ENCODE results near the gene RARS2.

RARS2 gene

DNA sequence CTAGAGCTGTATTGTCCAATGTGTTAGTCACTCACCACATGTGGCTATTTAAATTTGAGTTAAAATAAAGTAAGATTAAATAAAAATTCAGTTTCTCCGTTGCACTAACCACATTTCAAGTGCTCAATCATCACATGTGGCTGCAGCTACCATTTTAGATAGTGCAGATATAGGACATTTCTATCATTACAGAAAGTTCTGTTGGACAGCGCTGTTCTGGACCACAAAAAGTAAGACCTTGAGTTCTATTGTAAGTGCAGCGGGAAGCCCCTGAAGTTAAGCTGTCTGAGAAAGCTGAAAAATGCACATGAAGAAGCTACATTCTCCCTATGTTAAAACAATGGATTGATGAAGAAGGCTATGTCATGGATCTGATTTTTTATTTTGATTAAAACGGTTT is 1.2 kb upstream of the RARS2 start:
- intact Hi-C loops (cut with micrococcal nuclease) = loop anchor here (2.0 to 10.0 kb wide), 3 partner anchors 108 to 436 kb away; partner anchors contain the start of genes SLC35A1 and ZNF292
- Mint-ChIP-seq H3K4me3 (peak overlapping the region; percentile 86), H3K36me3 (ENCODE audit: low read depth) (peaks cover 27% of the 10 kb centered on the region), H3K9me3 (no peaks in the 10 kb centered on the region), H3K27ac (peak overlapping the region; percentile 90), H3K27me3 (no peaks in the 10 kb centered on the region), H3K4me1 (ENCODE audit: low read depth) (peaks cover 32% of the 10 kb centered on the region)

- H3K27ac Mint-ChIP-seq = peak overlapping the region; percentile 90
- H3K4me3 Mint-ChIP-seq = peak overlapping the region; percentile 86
- no peaks in the 10 kb centered on the region for H3K9me3 Mint-ChIP-seq
- H3K27me3 Mint-ChIP-seq = no peaks in the 10 kb centered on the region
- intact Hi-C loops (cut with micrococcal nuclease) = loop anchor here (2.0 to 10.0 kb wide), 3 partner anchors 108 to 436 kb away; partner anchors contain the start of genes SLC35A1 and ZNF292
- peaks cover 21% of the 10 kb centered on the region for H3K36me3 Mint-ChIP-seq (ENCODE audit: low read depth)
- peaks cover 37% of the 10 kb centered on the region for H3K4me1 Mint-ChIP-seq (ENCODE audit: low read depth)
Measured at GRCh38 chr6:87590417-87590880, 662 bp upstream of the RARS2 start.

DNA sequence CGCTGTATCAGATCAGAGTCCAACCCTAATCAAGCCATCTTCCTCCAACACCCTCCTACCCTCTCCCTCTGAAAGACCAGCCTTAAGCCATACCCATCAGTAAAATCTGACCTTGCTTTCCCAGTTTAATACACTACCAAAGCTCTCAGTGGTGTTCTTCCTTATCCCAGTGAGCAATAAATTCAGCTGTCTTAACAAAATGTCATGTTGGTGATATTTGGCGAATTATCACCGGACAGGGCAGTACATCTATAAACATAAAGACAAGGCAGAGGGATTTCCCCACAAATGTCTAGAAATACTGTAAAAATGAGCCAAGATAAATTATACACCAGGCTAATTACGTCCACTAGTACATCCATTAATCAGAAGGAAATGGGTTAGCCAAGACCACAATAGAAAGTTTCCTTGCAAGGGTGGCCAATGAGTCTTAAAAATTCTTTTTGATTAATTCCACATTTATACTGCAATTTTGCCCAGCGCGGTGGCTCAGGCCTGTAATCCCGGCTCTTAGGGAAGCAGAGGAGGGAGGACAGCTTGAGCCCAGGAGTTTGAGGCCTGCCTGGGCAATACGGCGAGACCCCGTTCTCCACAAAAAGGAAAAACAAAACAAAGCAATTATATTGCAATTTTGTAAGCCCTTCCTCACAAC is 905 bp downstream of the RARS2 start:
- peak overlapping the region; percentile 86 for H3K4me3 Mint-ChIP-seq
- H3K36me3 Mint-ChIP-seq (ENCODE audit: low read depth) = peaks cover 17% of the 10 kb centered on the region
- peak overlapping the region; percentile 90 for H3K27ac Mint-ChIP-seq
- intact Hi-C loops (cut with micrococcal nuclease) = no loop called here
- no peaks in the 10 kb centered on the region for H3K27me3 Mint-ChIP-seq
- H3K9me3 Mint-ChIP-seq = no peaks in the 10 kb centered on the region
- H3K4me1 Mint-ChIP-seq (ENCODE audit: low read depth) = peaks cover 37% of the 10 kb centered on the region

DNA sequence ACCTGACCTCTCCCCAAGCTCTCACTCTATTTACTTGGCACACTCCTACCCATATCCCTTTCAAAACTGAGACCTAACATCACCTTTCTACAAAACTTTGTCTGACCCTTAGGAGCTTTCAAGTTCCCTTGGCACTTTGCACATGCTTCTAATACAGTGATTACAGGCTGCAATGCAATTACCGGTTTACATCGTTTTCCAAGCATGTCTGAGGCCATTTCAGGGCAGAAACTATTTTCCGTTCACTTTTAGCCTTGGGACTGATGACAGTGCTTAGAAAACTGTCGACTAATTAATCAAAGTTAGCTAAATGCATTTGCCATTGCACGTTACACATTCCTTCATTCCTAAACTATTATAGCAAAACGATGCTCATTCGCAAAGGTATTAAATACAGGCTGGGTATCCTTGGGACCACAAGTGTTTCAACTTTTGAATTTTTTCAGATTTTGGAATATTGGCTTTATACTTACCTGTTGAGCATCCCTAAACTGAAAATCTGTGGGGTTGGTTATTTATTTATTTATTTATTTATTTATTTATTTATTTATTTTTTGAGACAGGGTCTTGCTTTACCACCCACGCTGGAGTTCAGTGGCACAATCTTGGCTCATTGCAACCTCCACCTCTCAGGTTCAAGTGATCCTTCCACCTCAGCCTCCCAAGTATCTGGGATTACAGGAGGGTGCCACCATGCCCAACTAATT is 3.3 kb downstream of the RARS2 start:
- no peaks in the 10 kb centered on the region for H3K9me3 Mint-ChIP-seq
- H3K4me1 Mint-ChIP-seq (ENCODE audit: low read depth) = peaks cover 37% of the 10 kb centered on the region
- no peaks in the 10 kb centered on the region for H3K27me3 Mint-ChIP-seq
- H3K4me3 Mint-ChIP-seq = no peak overlapping the region
- peaks cover 31% of the 10 kb centered on the region for H3K36me3 Mint-ChIP-seq (ENCODE audit: low read depth)
- H3K27ac Mint-ChIP-seq = no peak overlapping the region
- intact Hi-C loops (cut with micrococcal nuclease) = no loop called here

DNA sequence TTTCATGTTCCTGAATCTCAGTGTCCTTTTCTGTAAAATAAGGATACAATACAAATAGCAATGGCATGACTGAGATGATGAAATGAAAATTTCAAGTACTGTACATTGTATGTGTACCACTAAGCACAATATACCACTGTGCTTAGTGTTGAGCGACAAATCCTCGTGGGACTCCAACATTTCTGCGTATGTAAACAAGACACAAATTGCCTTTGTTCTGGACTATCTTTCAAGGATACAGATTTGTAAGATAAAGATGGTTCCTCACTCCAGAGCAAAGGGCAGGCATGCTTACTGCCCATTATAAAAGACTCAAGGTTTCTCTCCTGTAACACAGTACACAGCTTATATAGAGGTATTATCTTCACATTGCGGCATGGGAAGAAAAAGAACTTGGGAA is 6.0 kb downstream of the RARS2 start:
- Mint-ChIP-seq H3K36me3 (ENCODE audit: low read depth) (peaks cover 40% of the 10 kb centered on the region), H3K9me3 (no peaks in the 10 kb centered on the region), H3K4me3 (no peak overlapping the region), H3K27ac (no peak overlapping the region), H3K27me3 (no peaks in the 10 kb centered on the region), H3K4me1 (ENCODE audit: low read depth) (peaks cover 23% of the 10 kb centered on the region)
- intact Hi-C loops (cut with micrococcal nuclease) = no loop called here

GRCh38 chr6:87575423-87575822 is 14.4 kb downstream of the RARS2 start:
- no peak overlapping the region for H3K4me3 Mint-ChIP-seq
- no peak overlapping the region for H3K27ac Mint-ChIP-seq
- intact Hi-C loops (cut with micrococcal nuclease) = no loop called here
- H3K9me3 Mint-ChIP-seq = peaks cover 14% of the 10 kb centered on the region
- H3K4me1 Mint-ChIP-seq (ENCODE audit: low read depth) = peaks cover 22% of the 10 kb centered on the region
- peaks cover 60% of the 10 kb centered on the region for H3K36me3 Mint-ChIP-seq (ENCODE audit: low read depth)
- H3K27me3 Mint-ChIP-seq = no peaks in the 10 kb centered on the region

DNA sequence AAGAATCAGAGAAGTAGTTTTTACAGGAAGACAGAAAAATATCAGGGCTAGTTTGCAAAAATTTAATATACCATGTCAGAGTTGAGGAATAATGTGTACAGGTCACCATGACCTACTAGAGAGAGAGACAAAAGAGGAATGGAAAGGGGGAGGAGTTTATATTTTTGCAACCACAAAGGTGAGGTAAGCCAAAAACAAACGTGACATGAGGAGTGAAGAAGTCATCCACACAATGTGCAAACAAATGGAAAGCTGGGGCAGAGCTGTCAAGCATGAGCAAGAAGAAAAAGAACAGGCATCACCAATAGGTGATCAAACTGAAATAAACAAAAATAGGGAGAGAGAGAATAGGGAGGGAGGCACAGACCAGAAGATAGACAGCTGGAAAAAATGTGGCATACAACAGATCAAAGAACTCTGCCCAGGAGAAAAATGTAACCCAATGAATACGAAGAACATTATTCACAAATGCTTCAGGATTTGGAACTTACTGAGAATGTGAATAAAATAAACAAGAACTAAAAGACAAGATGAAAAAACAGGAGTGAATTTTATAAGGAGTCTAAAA is 15.5 kb downstream of the RARS2 start:
- Mint-ChIP-seq H3K4me3 (no peak overlapping the region), H3K36me3 (ENCODE audit: low read depth) (peaks cover 55% of the 10 kb centered on the region), H3K27ac (no peak overlapping the region), H3K27me3 (no peaks in the 10 kb centered on the region), H3K4me1 (ENCODE audit: low read depth) (peaks cover 22% of the 10 kb centered on the region), H3K9me3 (peaks cover 14% of the 10 kb centered on the region)
- intact Hi-C loops (cut with micrococcal nuclease) = no loop called here

GRCh38 chr6:87573307-87574024 is 16.3 kb downstream of the RARS2 start:
- H3K27ac Mint-ChIP-seq = no peak overlapping the region
- no peaks in the 10 kb centered on the region for H3K27me3 Mint-ChIP-seq
- peaks cover 14% of the 10 kb centered on the region for H3K9me3 Mint-ChIP-seq
- peaks cover 54% of the 10 kb centered on the region for H3K36me3 Mint-ChIP-seq (ENCODE audit: low read depth)
- intact Hi-C loops (cut with micrococcal nuclease) = no loop called here
- H3K4me1 Mint-ChIP-seq (ENCODE audit: low read depth) = peaks cover 22% of the 10 kb centered on the region
- H3K4me3 Mint-ChIP-seq = no peak overlapping the region

DNA sequence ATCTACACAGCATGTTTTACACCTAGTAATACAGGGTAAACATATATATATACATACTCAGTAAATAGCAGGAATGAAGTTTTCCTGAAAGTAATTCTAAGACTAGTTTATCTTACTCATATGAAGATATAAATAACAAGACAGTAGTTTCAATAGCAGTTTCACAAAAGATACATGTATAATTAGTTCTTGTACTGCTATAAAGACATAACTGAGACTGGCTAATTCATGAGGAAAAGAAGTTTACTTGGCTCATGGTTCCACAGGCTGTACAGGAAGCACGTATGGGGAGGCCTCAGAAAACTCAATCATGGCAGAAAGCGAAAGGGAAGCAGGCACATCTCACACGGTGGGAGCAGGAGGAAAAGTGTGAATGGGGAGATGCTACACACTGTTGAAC is 16.9 kb downstream of the RARS2 start:
- Mint-ChIP-seq H3K27ac (no peak overlapping the region), H3K36me3 (ENCODE audit: low read depth) (peaks cover 60% of the 10 kb centered on the region), H3K9me3 (peaks cover 14% of the 10 kb centered on the region), H3K4me1 (ENCODE audit: low read depth) (peaks cover 22% of the 10 kb centered on the region), H3K27me3 (no peaks in the 10 kb centered on the region), H3K4me3 (no peak overlapping the region)
- intact Hi-C loops (cut with micrococcal nuclease) = no loop called here

DNA sequence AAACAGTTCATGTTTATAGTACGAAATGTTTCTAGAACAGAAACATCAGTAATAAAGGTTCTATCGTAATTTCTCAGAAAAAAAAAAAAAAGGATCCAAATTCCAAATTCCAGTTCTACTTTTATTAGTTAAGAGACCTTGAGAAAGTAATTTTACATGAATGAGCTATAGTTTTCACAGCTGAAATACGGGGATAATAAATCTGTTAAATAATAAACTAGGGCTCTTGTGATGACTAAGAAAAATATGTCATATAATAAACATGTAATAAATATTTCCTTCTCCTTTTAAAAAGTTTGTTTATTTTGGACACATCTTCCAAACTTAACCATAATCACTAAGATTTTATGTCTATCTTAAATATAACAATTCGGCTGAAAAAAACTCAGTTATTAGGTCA is 17.8 kb downstream of the RARS2 start:
- Mint-ChIP-seq H3K36me3 (ENCODE audit: low read depth) (peaks cover 52% of the 10 kb centered on the region), H3K27me3 (no peaks in the 10 kb centered on the region), H3K27ac (no peak overlapping the region), H3K9me3 (peaks cover 14% of the 10 kb centered on the region), H3K4me1 (ENCODE audit: low read depth) (peaks cover 22% of the 10 kb centered on the region), H3K4me3 (no peak overlapping the region)
- intact Hi-C loops (cut with micrococcal nuclease) = no loop called here

- H3K9me3 Mint-ChIP-seq = no peaks in the 10 kb centered on the region
- no peak overlapping the region for H3K27ac Mint-ChIP-seq
- H3K27me3 Mint-ChIP-seq = no peaks in the 10 kb centered on the region
- intact Hi-C loops (cut with micrococcal nuclease) = no loop called here
- no peaks in the 10 kb centered on the region for H3K4me1 Mint-ChIP-seq (ENCODE audit: low read depth)
- peaks cover 72% of the 10 kb centered on the region for H3K36me3 Mint-ChIP-seq (ENCODE audit: low read depth)
- H3K4me3 Mint-ChIP-seq = no peak overlapping the region
Measured at GRCh38 chr6:87561017-87561416, 28.8 kb downstream of the RARS2 start.

DNA sequence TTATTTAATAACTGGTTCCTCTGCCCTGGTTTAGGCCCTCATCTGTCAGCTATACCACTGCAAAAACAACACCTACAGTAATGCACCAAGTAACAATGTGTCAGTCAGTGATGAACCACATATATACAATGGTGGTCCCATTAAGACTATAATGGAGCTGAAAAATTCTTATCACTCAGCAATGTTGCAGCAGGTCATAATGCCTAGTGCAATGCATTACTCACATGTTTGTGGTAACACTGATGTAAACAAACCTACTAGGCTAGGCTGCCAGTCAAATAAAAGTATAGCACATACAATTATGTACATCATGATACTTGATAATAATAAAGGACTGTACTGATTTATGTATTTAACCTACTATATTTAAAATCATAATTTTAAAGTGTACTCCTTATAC is 31.3 kb downstream of the RARS2 start:
- Mint-ChIP-seq H3K9me3 (no peaks in the 10 kb centered on the region), H3K4me3 (no peak overlapping the region), H3K36me3 (ENCODE audit: low read depth) (peaks cover 69% of the 10 kb centered on the region), H3K4me1 (ENCODE audit: low read depth) (no peaks in the 10 kb centered on the region), H3K27me3 (no peaks in the 10 kb centered on the region), H3K27ac (no peak overlapping the region)
- intact Hi-C loops (cut with micrococcal nuclease) = no loop called here

DNA sequence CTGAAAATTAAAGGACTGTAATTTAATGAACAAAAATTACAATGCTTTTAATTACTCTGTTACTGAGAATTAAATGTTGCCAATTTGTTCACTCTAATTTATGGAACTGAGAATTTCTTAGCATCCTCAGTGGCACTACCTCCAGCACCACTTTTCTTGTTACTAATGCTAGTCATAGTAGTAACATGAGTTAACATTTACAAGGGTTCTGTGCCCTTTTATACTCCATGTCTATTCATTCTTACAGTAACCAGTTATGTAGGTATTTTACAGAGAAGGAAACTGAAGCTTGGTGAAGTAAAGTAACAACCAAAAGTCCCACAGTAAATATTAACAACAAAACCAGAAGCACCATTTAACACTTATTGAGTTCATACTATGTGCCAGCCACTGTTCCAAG is 34.3 kb downstream of the RARS2 start:
- Mint-ChIP-seq H3K4me3 (no peak overlapping the region), H3K9me3 (no peaks in the 10 kb centered on the region), H3K27me3 (no peaks in the 10 kb centered on the region), H3K4me1 (ENCODE audit: low read depth) (no peaks in the 10 kb centered on the region), H3K27ac (no peak overlapping the region), H3K36me3 (ENCODE audit: low read depth) (peaks cover 63% of the 10 kb centered on the region)
- intact Hi-C loops (cut with micrococcal nuclease) = no loop called here

All from dendritic cell treated with granulocyte-macrophage colony-stimulating factor and Interleukin-4, amounts not matched to agents 40 ng/mL and 50 ng/mL, for 4 days (primary cell).